Embryonic facial prominence (tissue), 1 donor: ENCODE measurements around the gene SEMA7A.

ENCODE experiments used
- DNase-seq: peaks from one replicate; pipeline ENCODE4 v3.0.0-alpha.2; 2016; ENCODE audit errors: extremely low spot score

Gene SEMA7A

DNA sequence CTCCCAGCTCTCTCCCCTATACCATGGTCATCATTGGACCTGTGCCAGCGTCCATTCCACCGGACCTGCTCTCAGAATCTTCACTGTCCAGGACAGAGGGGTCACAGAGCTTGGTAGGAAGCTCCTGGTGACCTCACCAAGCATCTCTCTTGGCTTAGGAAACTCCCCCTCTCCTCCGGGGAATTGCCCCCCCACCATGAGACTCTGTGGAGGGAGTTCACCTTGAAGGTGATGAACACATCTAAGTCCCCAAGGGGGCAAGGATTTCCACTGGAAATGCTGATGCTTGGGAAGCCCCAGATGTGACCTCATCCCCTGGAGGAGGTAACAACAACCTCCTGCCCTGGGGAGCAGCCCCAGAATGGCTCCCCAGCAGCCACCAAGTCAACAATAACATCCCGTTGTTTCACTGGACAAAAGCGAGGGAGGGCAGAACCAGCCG is 3.2 kb downstream of the SEMA7A start:
- no peak for DNase-seq

DNA sequence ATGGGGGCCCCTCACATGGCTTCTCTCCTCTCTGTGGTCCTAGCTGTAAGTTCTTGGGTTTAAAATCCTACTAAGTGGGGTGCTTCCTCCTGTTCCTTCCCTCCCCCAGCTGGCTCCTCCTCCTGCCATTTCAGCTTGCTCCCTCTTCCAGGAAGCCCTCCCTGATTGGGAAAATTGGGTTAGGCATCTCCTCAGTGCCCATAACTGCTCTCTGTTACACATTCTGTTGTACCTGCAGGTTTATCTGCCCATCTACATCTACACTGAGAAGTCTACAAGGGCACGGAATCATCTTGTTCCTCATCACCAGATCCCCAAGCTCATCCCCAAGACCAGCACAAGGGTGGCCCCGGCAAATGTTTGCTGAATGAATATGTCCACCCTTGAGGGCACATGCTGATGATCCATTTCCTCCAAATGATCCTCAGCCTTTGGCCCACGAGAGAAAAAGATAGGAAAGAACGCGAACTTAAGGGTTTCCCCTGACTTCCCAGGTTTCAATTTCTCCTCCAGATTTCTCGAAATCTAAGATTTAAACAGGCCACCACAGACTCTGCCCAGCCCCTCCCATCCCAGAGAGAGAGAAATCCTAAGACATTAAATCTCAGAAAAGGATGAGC is 3.9 kb downstream of the SEMA7A start:
- DNase-seq, result no peak

DNA sequence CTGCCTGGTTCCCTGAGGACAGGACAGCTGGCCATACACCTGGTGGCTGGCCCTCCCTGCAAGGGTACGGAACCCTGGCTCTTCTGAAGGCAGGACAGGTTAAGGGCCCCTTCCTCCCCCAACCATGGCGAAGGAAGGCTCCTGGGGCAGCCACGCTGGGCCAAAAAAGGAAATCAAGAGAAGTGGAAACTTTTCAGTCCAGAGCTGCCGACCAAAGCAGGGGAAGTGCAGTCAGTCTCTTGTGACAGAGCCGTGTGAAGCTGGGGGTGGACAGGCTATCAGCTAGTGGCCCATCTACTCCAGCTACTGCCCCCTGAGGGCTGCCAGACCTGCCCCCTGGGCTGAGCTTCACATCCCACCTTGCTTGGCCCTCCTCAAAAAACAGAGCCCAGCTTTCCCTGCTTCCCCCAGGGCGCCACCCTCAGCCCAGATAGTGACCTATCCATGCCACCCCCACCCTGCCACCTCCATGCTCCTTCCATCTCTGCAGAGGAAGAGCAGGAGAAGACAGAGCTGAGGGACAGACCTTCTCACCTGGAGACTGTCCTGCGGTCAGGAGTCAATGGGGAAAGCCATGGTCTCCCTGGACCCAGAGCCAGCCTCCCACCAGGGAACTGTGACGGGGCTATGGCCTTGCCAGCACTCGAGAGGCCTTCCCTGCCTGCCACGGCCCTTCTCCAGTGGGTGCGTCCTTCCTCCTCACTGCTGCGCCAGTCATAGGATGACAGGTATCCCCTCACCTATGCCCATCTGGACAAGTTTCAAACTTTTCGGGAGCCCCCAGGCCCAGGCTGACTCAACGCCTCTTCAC is 4.6 kb downstream of the SEMA7A start:
- DNase-seq, result no peak

DNA sequence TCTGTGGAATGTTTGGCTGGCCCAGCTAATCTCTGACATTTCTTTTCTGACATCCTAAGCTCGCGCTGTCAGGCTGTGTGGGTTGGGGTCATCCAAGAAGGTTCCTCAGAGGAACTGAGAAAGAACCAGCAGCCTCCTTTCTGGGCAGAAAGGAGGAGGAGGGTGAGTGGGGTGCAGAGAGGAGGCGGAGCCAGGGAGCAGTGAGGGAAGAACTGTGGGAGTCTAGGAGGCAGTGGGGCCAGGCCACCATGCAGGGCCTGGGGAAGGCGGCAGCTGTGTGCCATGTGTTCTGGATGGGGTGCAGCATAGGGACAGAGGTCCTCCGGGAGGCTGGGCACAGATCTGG is 5.3 kb downstream of the SEMA7A start:
- no peak for DNase-seq

DNA sequence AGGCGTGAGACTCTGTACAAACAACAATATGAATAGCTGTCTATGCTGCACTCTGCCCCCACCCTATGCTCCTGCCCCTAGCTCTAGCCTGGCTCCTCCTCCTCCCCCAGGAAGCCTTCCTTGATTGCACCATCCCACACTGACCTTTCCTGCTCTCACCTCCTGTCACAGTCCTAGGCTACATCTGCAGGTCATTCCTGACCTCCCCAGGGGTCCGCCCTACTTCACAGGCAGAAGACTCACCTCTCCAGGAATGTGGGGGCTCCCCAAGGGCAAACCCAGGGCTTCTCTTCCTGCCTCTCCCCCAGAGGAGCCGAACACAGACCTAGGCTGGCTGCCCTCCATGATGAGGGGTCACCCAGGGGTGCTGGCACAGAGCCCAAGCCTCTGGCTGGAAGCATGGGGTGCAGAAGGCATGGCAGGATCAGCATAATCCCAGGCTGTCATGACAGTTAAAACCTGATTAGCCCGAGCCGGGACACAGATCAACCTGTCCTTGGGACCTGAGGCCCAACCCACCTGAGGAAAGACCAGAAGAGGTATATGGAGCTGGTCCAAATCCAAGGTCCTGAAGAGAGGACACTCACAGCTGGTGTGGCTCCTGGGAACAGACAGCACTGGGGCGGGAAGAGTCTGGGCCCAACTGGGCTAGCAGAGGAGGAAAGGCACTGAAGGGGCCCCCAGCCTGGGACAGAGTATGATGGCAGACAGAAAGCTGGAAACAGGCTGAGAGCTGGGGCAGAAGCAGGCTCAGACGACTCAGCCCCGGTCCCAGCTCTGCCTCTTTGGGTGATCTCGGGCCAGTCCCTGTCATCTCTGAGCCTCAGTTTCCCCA is 5.9 kb downstream of the SEMA7A start:
- DNase-seq, result no peak

DNA sequence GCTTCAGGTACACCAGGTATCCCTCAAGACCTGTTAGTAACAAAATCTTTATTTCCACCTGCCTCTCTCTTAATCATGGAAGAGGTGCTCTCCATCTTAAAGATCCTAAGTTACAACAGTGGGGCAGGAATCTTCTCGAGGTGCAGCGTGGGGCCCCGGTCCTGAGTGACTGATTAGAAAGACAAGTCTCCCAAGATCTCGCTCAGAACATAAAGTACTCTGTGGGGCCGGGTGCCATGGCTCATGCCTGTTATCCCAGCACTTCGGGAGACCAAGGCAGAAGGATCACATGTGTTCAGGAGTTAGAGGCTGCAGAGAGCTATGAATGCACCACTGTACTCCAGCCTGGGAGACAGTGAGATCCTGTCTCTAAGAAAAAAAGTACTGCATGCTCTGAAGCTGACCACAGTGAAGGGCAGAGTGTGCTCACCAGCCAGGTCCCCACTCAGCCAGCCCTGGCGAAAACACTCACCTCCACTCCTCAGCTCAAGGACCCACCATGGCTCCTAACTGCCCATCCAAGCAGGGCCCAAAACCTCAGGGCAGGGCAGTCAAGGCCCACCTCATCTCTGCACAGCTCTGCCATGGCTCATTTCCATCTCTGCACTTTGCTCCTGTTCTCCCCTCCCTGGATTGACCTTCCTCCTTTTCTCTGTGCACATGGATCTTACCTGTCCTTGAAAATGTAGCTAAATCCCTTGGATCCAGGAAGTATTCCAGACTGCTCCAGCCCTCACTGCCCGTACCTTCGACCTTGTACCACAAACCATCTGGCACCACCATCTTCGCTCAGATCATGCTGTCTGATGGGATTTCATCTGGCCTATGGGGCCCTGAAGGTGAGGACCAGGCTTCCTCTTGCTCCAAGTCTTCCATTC is 7.1 kb downstream of the SEMA7A start:
- no peak for DNase-seq

DNA sequence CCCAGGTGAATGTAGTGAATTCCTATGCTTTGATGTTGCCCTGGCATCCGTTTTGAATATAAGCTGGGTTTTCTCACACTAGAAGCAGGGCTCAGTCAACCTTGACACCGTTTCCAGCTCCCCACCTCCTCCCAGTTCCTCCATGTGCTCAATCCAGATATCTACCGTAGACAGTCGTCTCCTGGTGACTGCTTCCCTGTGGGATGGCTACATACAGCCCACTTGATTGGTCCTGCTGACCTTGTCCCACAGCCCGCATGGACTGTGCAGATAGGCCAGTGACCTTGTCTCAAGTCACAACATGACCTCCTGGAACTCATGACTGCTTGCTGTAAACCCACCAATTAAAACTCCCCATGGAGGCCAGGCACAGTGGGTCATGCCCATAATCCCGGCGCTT is 8.1 kb downstream of the SEMA7A start:
- no peak for DNase-seq

DNA sequence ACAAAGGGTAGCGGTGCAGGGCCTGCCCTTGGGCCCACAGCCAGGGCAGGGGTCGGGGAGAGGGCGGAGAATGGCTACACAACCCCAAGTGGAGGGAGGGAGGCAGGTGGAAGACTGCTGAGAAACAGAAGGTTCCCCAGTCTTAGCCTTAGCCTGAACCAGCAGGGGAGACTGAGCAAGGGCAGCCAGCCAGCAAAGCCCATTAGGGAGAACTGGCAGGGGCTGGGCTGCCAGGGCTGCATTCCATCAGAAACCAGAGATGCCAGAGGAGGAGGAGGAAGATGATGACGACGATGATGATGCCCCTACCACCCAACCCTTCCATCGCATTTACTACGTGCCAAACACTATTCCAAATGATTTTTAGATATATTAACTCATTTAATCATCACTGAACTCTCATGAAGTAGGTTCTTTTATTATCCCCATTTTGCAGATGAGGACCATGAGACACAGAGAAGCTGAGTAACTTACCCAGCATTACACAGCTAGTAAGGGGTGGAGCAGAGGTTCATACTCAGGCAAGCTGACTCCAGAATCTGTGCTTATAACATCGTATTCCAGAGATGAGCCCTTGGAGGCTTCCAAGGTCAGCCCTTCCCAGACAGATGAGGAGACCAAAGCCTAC is 8.7 kb downstream of the SEMA7A start:
- no peak for DNase-seq

DNA sequence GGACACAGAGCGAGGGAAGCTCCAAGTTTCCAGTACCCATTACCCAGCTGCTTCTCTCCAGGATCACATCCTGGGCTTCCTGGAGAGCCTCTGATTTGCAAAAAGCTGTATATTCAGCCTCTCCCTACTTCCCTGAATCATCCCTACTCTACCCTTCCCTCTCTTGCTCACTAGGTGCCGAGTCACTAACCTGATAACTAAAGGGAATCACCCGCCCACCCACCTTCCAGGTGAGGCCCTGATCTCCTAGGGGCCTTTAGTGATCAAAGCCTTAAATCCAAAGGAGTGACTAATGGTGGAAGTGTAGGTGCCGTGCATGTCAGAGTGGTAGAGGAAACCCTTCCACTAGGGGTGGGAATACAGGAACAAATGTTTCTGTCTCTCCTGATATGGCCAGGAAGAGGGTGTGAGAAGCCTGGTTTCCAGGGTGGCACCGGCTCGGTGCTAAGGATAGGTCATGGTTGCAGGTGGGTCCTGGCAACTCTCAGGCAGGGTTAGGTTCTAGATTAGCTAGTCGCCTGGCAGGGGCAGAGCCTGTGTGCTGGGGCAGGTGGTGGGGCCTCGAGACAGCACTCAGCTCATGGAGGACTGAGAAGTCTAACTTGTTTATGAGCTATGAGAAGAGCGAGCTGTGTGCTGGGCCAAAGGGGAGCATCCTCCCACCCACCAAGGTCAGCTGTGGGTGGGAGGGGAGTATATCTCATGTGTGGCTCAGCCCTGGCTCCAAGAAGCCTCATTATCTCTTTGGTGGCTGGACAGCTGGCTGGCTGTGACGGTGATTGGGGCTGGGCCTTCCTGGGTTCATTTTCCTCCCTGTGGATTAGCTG is 10.1 kb downstream of the SEMA7A start:
- DNase-seq, result no peak

DNA sequence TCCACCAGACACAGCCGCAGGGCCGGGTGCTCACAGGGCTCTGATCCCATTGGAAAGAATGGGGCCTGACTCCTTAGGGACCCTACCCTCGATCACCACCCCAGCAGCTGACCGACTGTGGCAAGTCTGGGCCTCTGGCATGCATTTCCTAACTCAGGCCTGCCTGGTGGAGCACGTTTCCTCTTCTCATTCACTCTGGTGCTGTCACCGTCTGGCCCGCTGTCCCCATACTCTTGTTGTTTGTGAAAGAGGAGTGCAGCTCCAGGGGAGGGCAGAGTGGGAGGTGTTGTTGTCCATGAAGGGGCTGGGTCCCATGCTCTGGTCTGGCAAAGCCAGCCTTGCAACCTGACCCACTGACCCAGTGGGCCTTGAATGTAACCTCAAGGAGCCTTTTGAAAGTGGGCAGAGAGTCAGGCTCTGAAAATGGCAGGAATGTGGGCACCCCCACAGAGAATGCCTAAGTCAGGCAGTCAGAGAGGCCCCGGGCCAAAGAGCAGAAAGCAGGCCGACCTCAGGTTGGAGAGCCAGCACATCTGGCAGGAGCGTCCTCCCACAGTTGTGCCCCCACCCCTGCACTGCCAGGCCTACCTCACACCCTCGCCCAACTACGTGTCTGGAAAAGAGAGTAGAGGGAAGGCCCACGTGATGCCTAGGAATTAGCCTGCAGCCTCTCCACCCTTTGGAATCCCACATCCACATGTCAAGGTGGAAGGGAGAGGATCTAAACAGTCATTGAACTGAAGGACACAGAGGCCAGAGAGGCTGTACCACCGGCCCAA is 10.9 kb downstream of the SEMA7A start:
- no peak for DNase-seq

DNA sequence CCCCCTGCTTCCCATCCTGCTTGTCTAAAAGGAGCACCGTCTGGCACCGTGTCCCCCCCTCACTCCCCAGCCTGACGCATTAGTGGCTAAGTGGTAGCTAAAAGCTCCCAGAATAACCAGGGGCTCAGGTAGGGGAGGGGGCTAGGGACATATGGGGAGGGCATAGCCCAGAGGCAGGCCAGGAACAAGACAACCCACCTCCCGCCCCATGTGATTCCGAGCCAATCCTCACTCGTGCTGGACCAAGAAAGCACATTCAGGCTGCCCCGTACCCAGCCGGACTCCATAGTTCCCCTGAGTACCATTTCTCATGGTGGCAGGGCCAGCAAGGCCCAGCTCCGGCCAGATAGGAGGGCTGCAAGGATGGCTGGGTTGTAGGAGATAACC is 11.5 kb downstream of the SEMA7A start:
- no peak for DNase-seq

DNA sequence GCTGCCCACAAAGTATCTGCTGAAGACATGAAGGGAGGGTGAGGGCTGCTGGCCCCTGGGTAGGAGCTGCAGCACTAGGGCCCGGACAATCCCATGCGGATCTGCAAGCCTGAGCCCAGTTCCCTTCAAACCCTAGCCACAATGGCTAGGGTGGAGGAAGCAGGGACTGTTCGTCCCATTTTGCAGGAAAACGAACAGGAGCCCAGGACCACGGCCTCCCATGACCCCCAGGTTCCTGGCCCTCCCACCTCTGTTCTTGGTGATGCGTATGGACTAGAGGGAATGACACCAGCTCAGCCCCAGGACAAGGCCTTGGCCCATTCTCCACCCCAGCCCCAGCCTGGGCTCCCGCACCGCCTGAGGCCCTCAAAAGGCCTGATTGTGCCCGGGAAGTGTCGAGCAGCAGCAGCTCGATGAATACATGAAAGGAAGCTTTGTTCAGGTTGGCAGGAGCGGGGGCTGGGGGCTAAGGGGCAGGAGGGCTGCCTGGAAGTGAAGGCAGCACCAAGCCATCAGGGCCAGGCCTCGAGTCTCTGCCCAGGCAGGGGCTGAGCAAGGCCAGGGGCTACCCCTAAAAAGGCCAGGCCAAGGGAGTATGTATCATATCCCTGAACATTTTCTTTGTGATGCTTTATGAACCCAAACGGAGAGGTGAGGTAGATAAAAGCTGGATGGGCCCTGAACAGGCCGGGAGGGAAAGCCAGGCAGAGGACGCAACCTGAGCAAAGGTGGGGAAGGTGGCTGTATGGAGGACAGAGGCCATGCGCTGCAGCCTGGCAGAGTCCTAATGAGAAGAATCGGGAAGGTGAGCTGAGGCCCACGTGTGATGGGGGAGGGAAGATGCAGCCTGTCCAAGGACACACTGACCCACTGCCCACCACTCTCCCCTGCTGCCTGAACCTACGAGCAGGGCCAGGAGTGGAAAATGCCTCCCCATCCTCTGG is 12.2 kb downstream of the SEMA7A start:
- DNase-seq, result no peak

DNA sequence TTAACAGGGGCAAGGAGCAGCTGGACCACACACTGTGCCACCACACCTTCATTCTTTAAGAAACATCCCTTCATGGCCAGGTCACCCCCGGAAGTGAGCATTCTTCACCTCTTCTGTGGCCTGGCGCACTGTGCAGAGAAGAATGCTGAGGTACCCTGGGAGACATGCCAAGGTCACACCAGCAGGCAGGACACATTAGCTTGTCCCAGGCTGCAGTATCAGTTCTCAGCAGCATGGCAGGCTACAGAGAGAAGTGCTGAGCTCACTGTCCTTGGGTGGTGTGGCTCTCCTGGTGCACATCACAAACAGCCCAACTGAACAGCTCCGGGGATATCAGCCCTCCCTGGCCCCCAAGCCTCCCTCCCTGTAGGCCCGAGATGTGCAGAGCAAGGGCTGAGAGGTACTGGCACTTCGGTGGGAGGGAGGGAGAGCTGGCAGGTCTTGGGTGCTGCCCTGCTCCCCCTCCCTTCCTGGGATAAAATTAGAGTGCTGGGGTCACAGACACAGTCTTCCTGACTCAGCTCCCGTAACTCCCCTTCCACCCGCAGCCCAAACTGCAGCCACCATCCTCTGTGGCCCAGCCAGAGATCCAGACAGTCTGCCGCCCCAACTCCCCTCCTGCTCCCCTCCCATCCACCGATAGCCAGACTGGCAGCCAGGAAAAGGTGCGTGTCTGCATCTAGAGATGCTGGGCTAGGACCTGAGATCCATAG is 13.4 kb downstream of the SEMA7A start:
- DNase-seq, result no peak

DNA sequence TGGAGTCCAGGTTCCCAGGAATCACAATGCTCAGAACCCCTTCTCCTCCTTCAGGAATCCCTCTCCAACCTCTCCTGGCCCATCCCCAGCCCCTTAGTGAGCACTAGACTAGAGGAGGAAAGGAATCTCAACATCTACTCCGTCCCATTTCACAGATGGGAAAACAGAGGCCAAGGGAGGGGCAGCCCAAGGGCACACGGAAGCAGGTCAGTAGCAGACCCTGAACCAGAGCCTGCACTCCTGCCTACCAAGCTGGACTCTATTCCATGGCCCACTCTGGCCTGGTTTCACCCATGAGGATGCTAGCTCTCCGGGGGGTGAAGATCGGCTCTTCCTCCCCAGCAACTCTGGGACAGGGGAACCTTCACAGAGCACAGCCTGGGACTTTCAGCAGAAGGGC is 14.3 kb downstream of the SEMA7A start:
- no peak for DNase-seq

DNA sequence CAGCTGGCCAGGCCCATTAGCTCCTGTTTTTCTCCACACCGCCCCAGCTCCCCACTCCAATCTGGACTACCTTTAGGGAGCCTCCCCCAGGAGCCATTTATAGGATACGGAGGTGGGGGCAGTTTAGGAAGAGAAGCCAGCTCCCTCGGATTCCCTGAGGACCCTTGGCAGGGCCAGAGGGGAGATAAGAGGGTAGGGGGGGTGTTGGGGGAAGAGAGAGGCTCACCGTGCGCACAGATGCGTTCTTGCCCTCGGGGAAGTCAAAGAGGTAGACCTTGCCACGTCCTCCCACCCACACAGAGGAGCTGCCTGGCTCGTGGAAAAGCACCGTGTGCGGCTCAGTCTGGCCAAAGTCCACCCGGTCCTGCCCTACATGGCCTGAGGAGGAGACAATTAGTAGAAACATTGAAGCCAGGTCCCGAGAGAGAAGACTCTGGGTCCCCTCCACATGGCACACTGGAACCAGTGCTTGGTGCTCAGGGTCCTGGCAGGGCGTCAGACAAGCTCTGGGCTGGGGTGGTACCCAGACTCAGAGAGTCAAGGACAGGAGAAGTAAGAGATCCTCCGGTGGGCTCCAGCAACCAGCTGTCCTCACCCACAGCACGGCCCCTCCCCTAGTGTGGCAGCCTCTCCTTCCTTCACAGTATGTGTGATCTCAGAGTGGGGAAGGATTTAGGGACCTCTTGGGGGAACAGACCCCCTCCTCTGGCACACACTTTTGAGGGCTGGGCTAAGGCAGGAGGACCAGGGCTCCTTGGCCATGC is 15.0 kb downstream of the SEMA7A start:
- DNase-seq, result no peak

DNA sequence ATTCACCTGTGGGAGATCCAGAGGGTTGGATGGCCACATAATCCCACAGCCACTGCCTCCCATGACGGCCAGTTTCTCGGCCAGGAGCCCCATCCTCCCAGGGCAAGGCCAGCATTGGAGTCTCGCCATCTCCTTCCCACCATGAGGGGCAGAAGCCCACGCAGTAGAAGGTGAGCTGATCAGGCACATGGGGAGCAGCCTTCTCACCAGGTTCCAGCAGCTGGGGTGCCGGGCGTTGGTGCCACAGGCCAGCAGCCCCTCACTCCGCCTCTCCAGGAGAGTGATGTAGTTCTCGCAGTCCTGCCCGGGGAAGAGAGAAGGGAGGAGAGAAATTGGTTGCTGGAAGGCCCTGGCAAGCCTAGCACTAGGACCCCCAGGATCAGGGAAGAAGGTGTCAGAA is 16.1 kb downstream of the SEMA7A start:
- DNase-seq, result no peak

DNA sequence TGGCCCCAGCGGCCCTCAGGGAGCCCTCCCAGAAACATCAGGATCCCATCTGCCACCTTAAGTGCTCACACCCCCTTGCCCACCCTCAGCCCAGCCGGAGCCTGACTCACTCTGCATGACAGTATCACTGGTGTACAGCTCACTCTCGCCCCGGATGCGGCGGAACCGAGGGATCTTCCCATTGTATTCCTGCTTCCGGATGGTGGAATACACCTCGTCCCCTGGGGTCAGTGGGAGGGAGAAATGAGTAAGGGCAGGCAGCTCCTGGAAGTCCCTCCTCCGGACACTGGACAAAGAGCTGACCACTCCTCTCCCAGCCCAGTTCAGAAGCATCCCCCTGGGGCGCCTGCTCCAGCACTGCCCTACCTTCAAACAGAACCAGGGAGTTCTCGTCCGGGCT is 16.5 kb downstream of the SEMA7A start:
- DNase-seq, result no peak
